Measurements from ENCODE around the gene LRBA. TPM values are rescaled to one million over a fixed set of nuclear protein-coding genes. Genes with fewer than 3 reads are reported as not detected.
A peak's percentile ranks its signal among the peaks of the same experiment; 100 is the strongest.
"Not testable (repeated sequence)": the region's sequence is repeated elsewhere in the genome, so short reads cannot be mapped to it uniquely, and the experiment has no call there.

Gene LRBA
- polyA plus RNA-seq, 4 donors, result 14.9 to 62.2 (median 19.6) TPM

DNA sequence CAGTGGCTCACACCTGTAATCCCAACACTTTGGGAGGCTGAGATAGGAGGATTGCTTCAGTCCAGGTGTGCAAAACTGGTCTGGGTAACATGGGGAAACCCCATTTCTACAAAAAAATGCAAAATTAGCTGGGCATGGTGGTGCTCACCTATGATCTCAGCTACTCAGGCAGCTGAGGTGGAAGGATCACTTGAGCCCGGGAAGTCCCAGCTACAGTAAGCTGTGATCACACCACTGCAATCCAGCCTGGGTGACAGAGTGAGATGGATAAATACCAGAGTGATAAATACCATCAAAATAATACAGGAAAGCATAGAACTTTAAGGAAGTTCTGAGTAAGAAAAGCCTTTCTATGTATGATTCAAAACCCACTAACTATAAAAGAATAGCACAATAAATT is 52.8 kb downstream of the LRBA start:
- H3K4me1 ChIP-seq (ENCODE audit: control insufficient read depth in 3 of 3, insufficient read depth in 2 of 3, low read depth in 1 of 3, low read length in 2 of 3), result no peaks in the 10 kb centered on the region
- peaks cover 0 to 10% (median 0%) of the 10 kb centered on the region in 3 donors for H3K36me3 ChIP-seq (ENCODE audit: control insufficient read depth in 3 of 3, insufficient read depth in 2 of 3, low read depth in 1 of 3, low read length in 3 of 3)
- no peaks in the 10 kb centered on the region for H3K27me3 ChIP-seq (ENCODE audit: control insufficient read depth in 3 of 3, insufficient read depth in 3 of 3, low read length in 3 of 3)
- peaks cover 0 to 23% of the 10 kb centered on the region in 2 donors for H3K9me3 ChIP-seq (ENCODE audit: control insufficient read depth in 2 of 2, insufficient read depth in 1 of 2, low read depth in 1 of 2, low read length in 1 of 2)
- 56 to 95% (median 78%) methylated on average over 1 of the region's 1 CpG for WGBS, 3 donors
- H3K4me3 ChIP-seq (ENCODE audit: low read depth in 1 of 3, low read length in 3 of 3), result no peak overlapping the region
- FAIRE-seq (no peak), DNase-seq (no peak)
- H3K27ac ChIP-seq (ENCODE audit: low read depth in 1 of 3, low read length in 2 of 3), result no peak overlapping the region

DNA sequence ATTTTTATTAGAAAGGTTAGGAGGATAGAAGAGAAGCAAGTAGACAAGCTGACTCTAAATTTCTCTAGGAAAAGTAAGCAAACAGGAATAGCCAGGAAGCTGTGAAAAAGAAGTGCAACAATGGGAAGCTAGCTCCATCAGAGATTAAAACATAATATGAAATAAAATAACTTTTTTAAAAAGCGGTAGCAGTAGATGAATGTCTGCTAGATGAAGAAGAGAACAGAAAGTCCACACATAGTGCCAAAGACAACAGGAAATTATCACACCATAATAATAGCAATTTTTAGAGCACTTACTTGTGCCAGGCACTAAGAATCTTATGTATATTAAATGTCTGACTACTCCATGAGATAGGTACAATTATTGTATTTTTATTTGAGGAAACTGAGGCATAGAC is 53.5 kb downstream of the LRBA start:
- Histone ChIP-seq H3K4me1 (ENCODE audit: control insufficient read depth in 3 of 3, insufficient read depth in 2 of 3, low read depth in 1 of 3, low read length in 2 of 3) (no peaks in the 10 kb centered on the region), H3K36me3 (ENCODE audit: control insufficient read depth in 3 of 3, insufficient read depth in 2 of 3, low read depth in 1 of 3, low read length in 3 of 3) (peaks cover 0 to 10% (median 0%) of the 10 kb centered on the region in 3 donors), H3K4me3 (ENCODE audit: low read depth in 1 of 3, low read length in 3 of 3) (no peak overlapping the region), H3K27ac (ENCODE audit: low read depth in 1 of 3, low read length in 2 of 3) (no peak overlapping the region), H3K27me3 (ENCODE audit: control insufficient read depth in 3 of 3, insufficient read depth in 3 of 3, low read length in 3 of 3) (no peaks in the 10 kb centered on the region), H3K9me3 (ENCODE audit: control insufficient read depth in 2 of 2, insufficient read depth in 1 of 2, low read depth in 1 of 2, low read length in 1 of 2) (peaks cover 0 to 26% of the 10 kb centered on the region in 2 donors)
- FAIRE-seq (no peak), DNase-seq (no peak)
- WGBS, 3 donors, result 74 to 100% (median 96%) methylated on average over 1 of the region's 1 CpG

DNA sequence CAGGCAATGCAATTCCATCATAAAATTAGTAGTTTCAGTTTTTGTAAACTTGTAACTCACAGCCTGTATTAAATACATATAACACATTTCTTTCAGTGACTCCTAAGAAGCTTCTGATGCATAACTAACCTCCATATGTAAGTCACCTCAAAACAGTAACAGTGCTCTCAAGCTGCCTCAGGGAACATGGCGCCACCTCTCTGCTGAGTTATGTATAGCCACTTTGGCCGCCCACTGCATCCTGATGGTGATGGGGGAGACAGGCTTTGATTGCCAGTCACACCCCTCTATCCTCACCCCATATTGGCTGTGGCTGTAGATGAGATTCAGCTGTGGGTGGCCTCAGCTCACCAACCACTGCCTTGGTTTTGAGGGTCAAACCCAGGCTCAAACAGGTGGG is 54.3 kb downstream of the LRBA start:
- whole genome bisulfite sequencing, 3 donors, result 89 to 95% (median 92%) methylated on average over 2 of the region's 2 CpGs
- no peaks in the 10 kb centered on the region for H3K4me1 ChIP-seq (ENCODE audit: control insufficient read depth in 3 of 3, insufficient read depth in 2 of 3, low read depth in 1 of 3, low read length in 2 of 3)
- H3K36me3 ChIP-seq (ENCODE audit: control insufficient read depth in 3 of 3, insufficient read depth in 2 of 3, low read depth in 1 of 3, low read length in 3 of 3), result peaks cover 0 to 10% (median 0%) of the 10 kb centered on the region in 3 donors
- H3K27me3 ChIP-seq (ENCODE audit: control insufficient read depth in 3 of 3, insufficient read depth in 3 of 3, low read length in 3 of 3), result no peaks in the 10 kb centered on the region
- peaks cover 0 to 26% of the 10 kb centered on the region in 2 donors for H3K9me3 ChIP-seq (ENCODE audit: control insufficient read depth in 2 of 2, insufficient read depth in 1 of 2, low read depth in 1 of 2, low read length in 1 of 2)
- no peak overlapping the region for H3K4me3 ChIP-seq (ENCODE audit: low read depth in 1 of 3, low read length in 3 of 3)
- no peak overlapping the region for H3K27ac ChIP-seq (ENCODE audit: low read depth in 1 of 3, low read length in 2 of 3)
- DNase-seq, result no peak
- no peak for FAIRE-seq

DNA sequence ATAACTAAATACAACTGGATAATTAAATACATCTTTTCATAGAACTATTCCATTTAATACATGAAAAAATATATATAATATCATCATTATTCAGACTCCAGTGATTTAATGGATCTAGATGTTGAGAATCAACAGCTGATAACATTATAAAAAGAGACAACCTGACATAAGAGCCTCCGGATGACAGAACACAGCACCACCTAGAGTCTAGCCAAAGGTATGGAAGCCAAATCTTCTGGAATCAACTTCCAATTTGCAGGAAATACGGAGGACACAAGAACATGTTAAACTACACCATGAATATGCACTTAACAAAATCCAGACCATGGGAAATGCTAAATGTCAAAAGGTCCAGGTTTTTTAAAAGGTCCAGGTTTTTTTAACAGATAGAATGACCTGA is 55.0 kb downstream of the LRBA start:
- Histone ChIP-seq H3K36me3 (ENCODE audit: control insufficient read depth in 3 of 3, insufficient read depth in 2 of 3, low read depth in 1 of 3, low read length in 3 of 3) (peaks cover 0 to 10% (median 0%) of the 10 kb centered on the region in 3 donors), H3K27me3 (ENCODE audit: control insufficient read depth in 3 of 3, insufficient read depth in 3 of 3, low read length in 3 of 3) (no peaks in the 10 kb centered on the region), H3K4me3 (ENCODE audit: low read depth in 1 of 3, low read length in 3 of 3) (no peak overlapping the region), H3K9me3 (ENCODE audit: control insufficient read depth in 2 of 2, insufficient read depth in 1 of 2, low read depth in 1 of 2, low read length in 1 of 2) (peaks cover 0 to 31% of the 10 kb centered on the region in 2 donors), H3K4me1 (ENCODE audit: control insufficient read depth in 3 of 3, insufficient read depth in 2 of 3, low read depth in 1 of 3, low read length in 2 of 3) (no peaks in the 10 kb centered on the region), H3K27ac (ENCODE audit: low read depth in 1 of 3, low read length in 2 of 3) (no peak overlapping the region)
- FAIRE-seq, result no peak
- WGBS, 3 donors, result 82 to 94% (median 89%) methylated on average over 2 of the region's 2 CpGs
- DNase-seq, result peak in 1 of 2 donors; percentile 13

DNA sequence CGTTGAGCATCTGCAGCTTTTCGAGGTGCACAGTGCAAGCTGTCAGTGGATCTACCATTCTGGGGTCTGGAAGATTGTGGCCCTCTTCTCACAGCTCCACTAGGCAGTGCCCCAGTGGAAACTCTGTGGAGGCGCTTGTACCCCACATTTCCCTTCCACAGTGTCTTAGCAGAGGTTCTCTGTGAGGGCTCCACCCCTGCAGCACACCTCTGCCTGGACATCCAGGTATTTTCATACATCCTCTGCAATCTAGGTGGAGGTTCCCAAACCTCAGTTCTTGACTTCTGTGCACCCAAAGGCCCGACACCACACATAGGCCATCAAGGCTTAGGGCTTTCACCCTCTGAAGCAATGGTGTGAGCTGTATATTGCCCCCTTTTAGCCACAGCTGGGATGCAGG is 57.1 kb downstream of the LRBA start:
- H3K4me3 ChIP-seq (ENCODE audit: low read depth in 1 of 3, low read length in 3 of 3); H3K27me3 ChIP-seq (ENCODE audit: control insufficient read depth in 3 of 3, insufficient read depth in 3 of 3, low read length in 3 of 3); H3K4me1 ChIP-seq (ENCODE audit: control insufficient read depth in 3 of 3, insufficient read depth in 2 of 3, low read depth in 1 of 3, low read length in 2 of 3); FAIRE-seq; H3K27ac ChIP-seq (ENCODE audit: low read depth in 1 of 3, low read length in 2 of 3); DNase-seq: not testable (repeated sequence)
- Histone ChIP-seq H3K9me3 (ENCODE audit: control insufficient read depth in 2 of 2, insufficient read depth in 1 of 2, low read depth in 1 of 2, low read length in 1 of 2) (peaks cover 0 to 40% of the 10 kb centered on the region in 2 donors), H3K36me3 (ENCODE audit: control insufficient read depth in 3 of 3, insufficient read depth in 2 of 3, low read depth in 1 of 3, low read length in 3 of 3) (peaks cover 0 to 13% (median 0%) of the 10 kb centered on the region in 3 donors)
- WGBS, 3 donors, result 97 to 100% (median 99%) methylated on average over 4 of the region's 4 CpGs

DNA sequence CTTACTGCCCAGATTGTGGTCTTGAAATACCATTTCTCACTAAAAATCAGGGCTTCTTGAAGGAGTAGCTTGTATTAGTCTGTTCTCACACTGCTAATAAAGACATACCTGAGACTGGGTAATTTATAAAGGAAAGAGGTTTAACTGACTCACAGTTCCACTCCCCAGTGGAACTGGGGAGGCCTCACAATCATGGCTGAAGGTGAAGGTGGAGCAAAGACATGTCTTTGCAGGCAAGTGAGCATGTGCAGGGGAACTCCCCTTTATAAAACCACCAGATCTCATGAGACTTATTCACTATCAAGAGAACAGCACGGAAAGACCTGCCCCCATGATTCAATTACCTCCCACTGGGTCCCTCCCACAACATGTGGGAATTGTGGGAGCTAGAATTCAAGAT is 58.0 kb downstream of the LRBA start:
- Histone ChIP-seq H3K9me3 (ENCODE audit: control insufficient read depth in 2 of 2, insufficient read depth in 1 of 2, low read depth in 1 of 2, low read length in 1 of 2) (peaks cover 0 to 40% of the 10 kb centered on the region in 2 donors), H3K36me3 (ENCODE audit: control insufficient read depth in 3 of 3, insufficient read depth in 2 of 3, low read depth in 1 of 3, low read length in 3 of 3) (peaks cover 0 to 11% (median 0%) of the 10 kb centered on the region in 3 donors)
- FAIRE-seq; H3K27ac ChIP-seq (ENCODE audit: low read depth in 1 of 3, low read length in 2 of 3); H3K27me3 ChIP-seq (ENCODE audit: control insufficient read depth in 3 of 3, insufficient read depth in 3 of 3, low read length in 3 of 3); DNase-seq; H3K4me3 ChIP-seq (ENCODE audit: low read depth in 1 of 3, low read length in 3 of 3); H3K4me1 ChIP-seq (ENCODE audit: control insufficient read depth in 3 of 3, insufficient read depth in 2 of 3, low read depth in 1 of 3, low read length in 2 of 3): not testable (repeated sequence)
- WGBS, 3 donors, result 65 to 93% (median 92%) methylated on average over 1 of the region's 1 CpG

DNA sequence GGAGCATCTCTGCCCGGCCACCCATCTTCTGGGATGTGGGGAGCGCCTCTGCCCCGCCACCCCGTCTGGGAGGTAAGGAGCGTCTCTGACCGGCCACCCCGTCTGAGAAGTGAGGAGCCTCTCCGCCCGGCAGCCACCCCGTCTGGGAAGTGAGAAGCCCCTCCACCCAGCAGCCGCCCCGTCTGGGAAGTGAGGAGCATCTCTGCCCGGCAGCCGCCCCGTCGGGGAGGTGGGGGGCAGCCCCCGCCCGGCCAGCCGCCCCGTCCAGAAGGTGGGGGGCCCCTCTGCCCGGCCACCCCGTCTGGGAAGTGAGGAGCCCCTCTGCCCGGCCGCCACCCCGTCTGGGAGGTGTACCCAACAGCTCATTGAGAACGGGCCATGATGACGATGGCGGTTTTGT is 61.2 kb downstream of the LRBA start:
- not testable (repeated sequence) for H3K27ac ChIP-seq (ENCODE audit: low read depth in 1 of 3, low read length in 2 of 3); H3K27me3 ChIP-seq (ENCODE audit: control insufficient read depth in 3 of 3, insufficient read depth in 3 of 3, low read length in 3 of 3); H3K4me3 ChIP-seq (ENCODE audit: low read depth in 1 of 3, low read length in 3 of 3); DNase-seq; H3K4me1 ChIP-seq (ENCODE audit: control insufficient read depth in 3 of 3, insufficient read depth in 2 of 3, low read depth in 1 of 3, low read length in 2 of 3); FAIRE-seq
- H3K9me3 ChIP-seq (ENCODE audit: control insufficient read depth in 2 of 2, insufficient read depth in 1 of 2, low read depth in 1 of 2, low read length in 1 of 2), result peaks cover 0 to 36% of the 10 kb centered on the region in 2 donors
- H3K36me3 ChIP-seq (ENCODE audit: control insufficient read depth in 3 of 3, insufficient read depth in 2 of 3, low read depth in 1 of 3, low read length in 3 of 3), result peaks cover 0 to 11% (median 0%) of the 10 kb centered on the region in 3 donors
- whole genome bisulfite sequencing, 3 donors, result 97 to 99% (median 98%) methylated on average over 21 to 27 of the region's 28 CpGs

DNA sequence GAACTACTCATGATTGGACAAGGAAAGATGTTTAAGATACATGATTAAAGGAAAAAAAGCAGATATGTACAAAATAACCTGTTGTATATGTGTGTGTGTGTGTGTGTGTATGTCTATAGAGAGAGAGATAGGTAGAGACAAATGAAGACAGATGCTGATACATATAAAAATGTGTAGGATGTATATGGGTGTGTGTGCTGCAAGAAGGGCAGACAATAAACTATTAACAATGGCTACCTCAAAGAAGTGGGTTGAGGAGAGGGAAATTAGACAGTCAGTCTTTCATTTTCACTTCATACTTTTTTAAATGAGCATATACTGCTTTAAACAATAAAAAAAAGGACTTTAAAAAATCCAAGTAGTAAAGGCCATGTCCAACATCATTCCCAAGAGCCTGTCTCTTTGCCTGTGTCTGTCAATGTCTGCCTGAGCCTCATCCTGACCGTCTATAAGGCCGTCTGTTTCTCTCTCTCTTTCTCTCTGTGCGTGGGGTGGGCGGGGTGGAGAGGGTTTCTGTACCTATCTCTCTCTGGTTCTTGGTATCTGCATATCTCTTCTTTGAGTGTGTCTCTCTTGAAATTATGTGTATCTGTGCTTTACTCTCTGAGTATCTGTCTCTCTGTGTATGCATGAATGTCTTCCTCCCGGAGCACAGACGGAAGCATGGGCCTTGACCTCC is 62.8 kb downstream of the LRBA start:
- Histone ChIP-seq H3K27ac (ENCODE audit: low read depth in 1 of 3, low read length in 2 of 3) (no peak overlapping the region), H3K4me1 (ENCODE audit: control insufficient read depth in 3 of 3, insufficient read depth in 2 of 3, low read depth in 1 of 3, low read length in 2 of 3) (peaks cover 0 to 3% (median 0%) of the 10 kb centered on the region in 3 donors), H3K27me3 (ENCODE audit: control insufficient read depth in 3 of 3, insufficient read depth in 3 of 3, low read length in 3 of 3) (no peaks in the 10 kb centered on the region), H3K36me3 (ENCODE audit: control insufficient read depth in 3 of 3, insufficient read depth in 2 of 3, low read depth in 1 of 3, low read length in 3 of 3) (peaks cover 0 to 3% (median 0%) of the 10 kb centered on the region in 3 donors), H3K4me3 (ENCODE audit: low read depth in 1 of 3, low read length in 3 of 3) (no peak overlapping the region), H3K9me3 (ENCODE audit: control insufficient read depth in 2 of 2, insufficient read depth in 1 of 2, low read depth in 1 of 2, low read length in 1 of 2) (peaks cover 0 to 20% of the 10 kb centered on the region in 2 donors)
- WGBS, 3 donors, result 92 to 94% (median 94%) methylated on average over 6 of the region's 6 CpGs
- no peak for DNase-seq
- no peak for FAIRE-seq
